Measurements from ENCODE around the gene PDZD4. TPM values are rescaled to one million over a fixed set of nuclear protein-coding genes. Genes with fewer than 3 reads are reported as not detected.

The PDZD4 gene
- total and polyA plus RNA-seq, 9 of the 15 experiments (the other 6 are each of a cell fraction or from before 2014, with no cell fraction given): 0.05 to 0.38 (median 0.07) TPM; not detected in 5

DNA sequence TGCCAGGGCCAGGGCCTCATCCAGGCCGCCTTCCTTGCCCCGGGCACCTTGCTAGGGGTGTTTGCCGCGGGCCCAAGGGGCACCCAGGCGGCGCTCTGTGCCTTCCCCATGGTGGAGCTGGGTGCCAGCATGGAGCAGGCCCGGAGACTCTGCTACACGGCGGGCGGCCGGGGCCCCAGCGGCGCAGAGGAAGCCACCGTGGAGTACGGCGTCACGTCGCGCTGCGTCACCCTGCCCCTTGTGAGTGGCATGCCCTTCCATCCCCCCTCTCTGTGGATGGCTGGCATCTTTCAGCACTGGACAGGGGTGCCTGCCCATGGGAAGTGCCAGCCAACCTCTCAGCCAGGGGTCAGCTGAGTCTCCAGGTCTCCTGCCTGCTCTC, 62.7 kb downstream of the PDZD4 start:
- BruUV-seq (replicated peaks): no TSS peak
- ChIA-PET CTCF (ENCODE audit: low intra/inter-chr PET ratio) (no interaction called here), POLR2A (no interaction called here)
- DNase-seq (ENCODE audit: extremely low read depth in 1 of 4, low spot score in 3 of 4): no peak
- intact Hi-C loops (cut with micrococcal nuclease) (loop anchor here (5.0 kb wide), 1 partner anchor 160 kb away; the partner anchor contains the start of gene ARHGAP4), in situ Hi-C loops (cut with MboI) (no loop called here)
- peaks cover 14% of the 10 kb centered on the region for H3K79me2 ChIP-seq (ENCODE audit: control insufficient read depth, insufficient read depth, low read length)
- no peak for ATAC-seq
- H3K4me2 ChIP-seq (ENCODE audit: insufficient read depth, low read length): no peak overlapping the region
- H3K36me3 ChIP-seq (ENCODE audit: control insufficient read depth, insufficient read depth, low read length): no peaks in the 10 kb centered on the region
- no peak overlapping the region for H3K4me3 ChIP-seq
- no peak overlapping the region for H3K9ac ChIP-seq (ENCODE audit: insufficient read depth in 1 of 2, low read depth in 2 of 2, low read length in 2 of 2)
- WGBS (ENCODE audit: insufficient coverage, low coverage, missing lambda C conversion rate): 100% methylated on average over 1 of the region's 20 CpGs
- peaks cover 15 to 96% of the 10 kb centered on the region in 2 experiments for H3K4me1 ChIP-seq (replicated peaks in 1 of 2; ENCODE audit: control insufficient read depth in 2 of 2, insufficient read depth in 2 of 2, low read length in 2 of 2)
- H3K9me1 ChIP-seq (ENCODE audit: control insufficient read depth, insufficient read depth, low read length): no peaks in the 10 kb centered on the region
- H3K27ac ChIP-seq (ENCODE audit: extremely low read depth, low read depth, low read length): no peak overlapping the region
- no peak overlapping the region for H2AFZ ChIP-seq (ENCODE audit: low read depth, low read length)
- FAIRE-seq: no peak
- H3K9me3 ChIP-seq (replicated peaks; ENCODE audit: control insufficient read depth, insufficient read depth, low read depth, low read length): no peaks in the 10 kb centered on the region
- H4K20me1 ChIP-seq (replicated peaks; ENCODE audit: control insufficient read depth, insufficient read depth, low read length): no peaks in the 10 kb centered on the region
- TF ChIP-seq PHB (CRISPR knock-in tag; IDR thresholded peaks at IDR 0.05) (no peak), ARID2 (IDR thresholded peaks at IDR 0.05) (no peak), PHB2 (IDR thresholded peaks at IDR 0.05; ENCODE audit: low read depth) (no peak)
- TF ChIP-seq, protein P1, sequence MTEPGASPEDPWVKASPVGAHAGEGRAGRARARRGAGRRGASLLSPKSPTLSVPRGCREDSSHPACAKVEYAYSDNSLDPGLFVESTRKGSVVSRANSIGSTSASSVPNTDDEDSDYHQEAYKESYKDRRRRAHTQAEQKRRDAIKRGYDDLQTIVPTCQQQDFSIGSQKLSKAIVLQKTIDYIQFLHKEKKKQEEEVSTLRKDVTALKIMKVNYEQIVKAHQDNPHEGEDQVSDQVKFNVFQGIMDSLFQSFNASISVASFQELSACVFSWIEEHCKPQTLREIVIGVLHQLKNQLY (CRISPR knock-in tag; conservative IDR thresholded peaks at IDR 0.05): no peak
- no peaks in the 10 kb centered on the region for H3K27me3 ChIP-seq (ENCODE audit: control insufficient read depth in 2 of 2, insufficient read depth in 2 of 2, low read length in 2 of 2)

Measured in K562 (cell line).